H1 (cell line): Measurements from ENCODE around the gene CDH19. TPM values are rescaled to one million over a fixed set of nuclear protein-coding genes. Genes with fewer than 3 reads are reported as not detected.

Experiments
- NANOG ChIP-seq: IDR thresholded peaks from 2 replicates; pipeline ENCODE4 v1.6.1; 2011; ENCODE audit warnings: low read length, low read depth, mild to moderate bottlenecking, inconsistent platforms; ENCODE audit not compliant: insufficient read depth, poor library complexity, severe bottlenecking
- YY1 ChIP-seq: IDR thresholded peaks from 2 replicates; pipeline ENCODE4 v1.6.1; 2011; ENCODE audit warnings: low read depth, mild to moderate bottlenecking, low read length
- polyA plus RNA-seq, 7 experiments: library from polyadenylated mRNA; depleted of rRNA in 3 of 7; stranded (reverse) in 5 of 7; unstranded in 2 of 7; fragments of >200 nt in 5 of 7; fragments of 200-250 nt in 2 of 7; gene quantifications; 1 replicate in 5 of 7; 2 replicates in 1 of 7; 4 replicates in 1 of 7; pipeline versions ENCODE4 v1.2.1 to v1.2.3, GENCODE V29; 2011 to 2013; ENCODE audit warnings: missing spikeins in 2 of 7, mixed read lengths in 2 of 7
- total RNA-seq: library from RNA; stranded (reverse); fragmentation: NEBNext Ultra II Directional; extraction: Animal tissue kit (Norgen Biotek cat#: 25700); gene quantifications from 2 replicates; pipeline ENCODE4 v1.2.1, GENCODE V29; 2021
- TF ChIP-seq, protein P1 (sequence below): IDR thresholded peaks from 2 replicates; pipeline ENCODE4 v1.6.1; 2012; ENCODE audit warnings: inconsistent platforms

The CDH19 gene
- total and polyA plus RNA-seq, 2 of the 8 experiments (the other 6 are each of a cell fraction or from before 2014, with no cell fraction given) = not detected

GRCh38 chr18:66461344-66461743 lies 142.5 kb downstream of the CDH19 start (continued):
- TF ChIP-seq YY1 (no peak), NANOG (no peak)
- TF ChIP-seq, protein P1, sequence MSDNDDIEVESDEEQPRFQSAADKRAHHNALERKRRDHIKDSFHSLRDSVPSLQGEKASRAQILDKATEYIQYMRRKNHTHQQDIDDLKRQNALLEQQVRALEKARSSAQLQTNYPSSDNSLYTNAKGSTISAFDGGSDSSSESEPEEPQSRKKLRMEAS = no peak
